Stimulated activated CD4-positive, alpha-beta T cell treated with anti-CD3 and anti-CD28 coated beads, Interleukin-2, amount 100 ng/mL, for 24 hours (primary cell): ENCODE measurements around the gene SAMM50.

Experiments used
- DNase-seq, 2 donors: peaks; one replicate each; pipeline ENCODE4 v3.0.0-alpha.2; 2020

SAMM50 gene

DNA sequence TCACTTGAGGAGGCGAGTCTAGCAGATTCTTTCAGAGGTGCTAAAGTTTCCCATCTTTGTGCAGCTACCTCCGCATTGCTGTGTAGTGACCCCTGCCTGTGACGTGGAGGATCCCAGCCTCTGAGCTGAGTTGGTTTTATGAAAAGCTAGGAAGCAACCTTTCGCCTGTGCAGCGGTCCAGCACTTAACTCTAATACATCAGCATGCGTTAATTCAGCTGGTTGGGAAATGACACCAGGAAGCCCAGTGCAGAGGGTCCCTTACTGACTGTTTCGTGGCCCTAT lies 8.9 kb upstream of the SAMM50 start:
- no peak for DNase-seq

DNA sequence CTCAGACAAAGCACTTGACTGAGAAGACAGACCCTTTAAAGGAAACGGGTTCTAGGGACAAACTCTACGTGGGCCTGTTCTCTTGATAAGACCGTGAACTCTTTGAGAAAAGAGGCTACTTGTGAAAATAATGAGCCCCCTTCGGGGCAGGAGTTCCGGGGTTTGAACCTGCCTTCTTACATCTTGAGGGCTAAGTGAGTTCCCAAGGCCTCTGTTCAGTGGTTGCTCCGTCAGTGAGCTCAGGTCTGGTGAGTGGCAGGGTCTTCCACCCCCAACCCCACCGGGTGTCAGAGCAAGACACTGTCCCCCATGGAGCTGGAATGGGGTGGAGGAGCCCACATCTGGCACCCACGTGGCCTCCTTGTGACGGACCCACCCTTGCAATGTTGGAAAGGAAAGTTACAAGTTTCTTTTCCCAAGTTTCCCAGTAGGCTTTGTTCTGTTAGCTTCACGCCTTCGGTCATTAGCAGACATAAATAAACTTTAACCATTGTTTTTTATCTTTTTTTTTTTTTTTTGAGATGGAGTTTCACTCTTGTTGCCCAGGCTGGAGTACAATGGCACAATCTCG lies 6.3 kb upstream of the SAMM50 start:
- no peak for DNase-seq

DNA sequence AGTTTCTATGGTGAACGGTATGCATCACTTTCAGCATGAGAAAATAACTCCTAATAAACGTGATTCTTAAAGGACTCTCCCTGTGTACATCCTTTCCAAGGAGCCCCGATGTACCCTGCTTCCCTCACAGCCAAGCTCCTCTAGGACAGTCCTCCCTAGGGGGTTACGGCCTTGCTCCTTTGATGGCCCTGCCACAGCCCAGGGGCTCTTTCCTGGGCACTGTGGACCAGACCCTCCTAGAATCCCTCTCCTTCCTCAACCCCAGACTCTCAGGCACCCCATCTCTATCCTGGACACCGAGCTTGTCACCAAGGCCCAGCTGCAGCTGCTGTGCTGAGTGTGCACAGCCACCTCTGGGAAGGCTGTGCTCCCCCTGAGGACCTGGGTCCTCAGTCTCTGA lies 3.9 kb upstream of the SAMM50 start:
- DNase-seq = no peak

- DNase-seq = no peak
Measured at GRCh38 chr22:43951966-43952365, 3.3 kb upstream of the SAMM50 start.

GRCh38 chr22:43953988-43954785 lies 1.1 kb upstream of the SAMM50 start:
- no peak for DNase-seq

DNA sequence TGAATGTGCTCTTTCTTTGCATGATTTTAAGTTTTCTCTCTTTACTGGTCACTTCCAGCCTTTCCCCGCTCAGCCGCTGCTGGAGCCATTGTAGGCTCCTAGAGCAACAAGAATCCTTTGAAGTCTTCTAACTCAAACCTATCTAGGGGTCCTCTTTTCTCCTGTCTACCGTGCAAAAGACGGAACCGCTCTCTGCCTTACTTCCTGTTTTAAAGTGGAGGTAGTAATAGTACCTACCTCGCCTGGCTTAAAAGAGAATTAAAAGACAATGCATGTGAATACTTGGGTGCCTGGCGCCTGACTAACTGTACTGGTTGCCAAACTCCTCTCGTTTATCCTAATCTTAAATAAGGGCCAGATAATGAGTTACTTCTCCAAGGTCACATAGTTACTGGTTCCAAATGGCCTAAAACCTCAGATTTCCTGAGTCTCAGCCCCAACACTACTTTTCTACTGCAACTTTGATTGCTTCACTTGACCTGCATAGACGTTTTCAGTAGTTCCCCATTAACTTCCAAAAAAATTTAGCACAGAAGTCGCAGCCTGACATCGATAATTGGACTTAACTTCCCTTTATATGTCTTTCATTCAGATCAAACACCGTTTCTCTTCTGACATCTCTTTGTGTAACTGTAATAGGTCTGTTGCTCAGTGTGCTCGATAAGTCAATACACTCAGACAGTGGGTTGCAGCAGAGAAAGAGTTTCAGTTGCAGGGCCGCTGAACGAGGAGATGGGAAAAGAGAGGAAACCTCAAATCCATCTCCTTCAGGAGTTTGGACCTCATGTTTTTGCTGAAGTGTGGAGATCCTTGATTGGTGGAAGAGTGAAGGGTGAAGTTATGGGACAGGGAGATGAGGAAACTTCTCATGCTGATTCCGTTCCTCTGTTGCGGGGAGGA lies 891 bp downstream of the SAMM50 start:
- DNase-seq = no peak

GRCh38 chr22:43956805-43957463 lies 1.7 kb downstream of the SAMM50 start:
- DNase-seq = no peak

- DNase-seq = no peak
Measured at GRCh38 chr22:43957871-43958270, 2.6 kb downstream of the SAMM50 start.

- no peak for DNase-seq
Measured at GRCh38 chr22:43964314-43964857, 9.1 kb downstream of the SAMM50 start.

GRCh38 chr22:43967069-43967468 lies 11.8 kb downstream of the SAMM50 start:
- DNase-seq = no peak

DNA sequence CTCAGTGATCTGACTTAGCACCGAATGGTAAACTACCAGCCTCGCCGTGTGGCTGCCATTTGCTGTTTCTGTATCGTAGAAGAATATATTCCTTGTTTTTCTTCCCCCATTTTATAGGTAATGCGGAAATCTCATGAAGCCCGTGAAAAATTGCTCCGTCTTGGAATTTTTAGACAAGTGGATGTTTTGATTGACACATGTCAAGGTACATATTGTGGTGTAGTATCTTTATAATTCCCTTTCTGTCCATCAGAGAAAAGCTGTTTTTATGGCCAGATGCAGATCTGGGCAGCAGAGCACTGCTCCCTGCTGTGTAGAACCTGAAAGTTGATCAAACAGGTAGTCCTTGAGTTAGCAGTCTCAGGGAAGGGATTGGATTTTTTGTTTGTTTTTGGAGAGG lies 13.4 kb downstream of the SAMM50 start:
- no peak for DNase-seq

GRCh38 chr22:43969021-43969878 lies 14.0 kb downstream of the SAMM50 start:
- DNase-seq = no peak

DNA sequence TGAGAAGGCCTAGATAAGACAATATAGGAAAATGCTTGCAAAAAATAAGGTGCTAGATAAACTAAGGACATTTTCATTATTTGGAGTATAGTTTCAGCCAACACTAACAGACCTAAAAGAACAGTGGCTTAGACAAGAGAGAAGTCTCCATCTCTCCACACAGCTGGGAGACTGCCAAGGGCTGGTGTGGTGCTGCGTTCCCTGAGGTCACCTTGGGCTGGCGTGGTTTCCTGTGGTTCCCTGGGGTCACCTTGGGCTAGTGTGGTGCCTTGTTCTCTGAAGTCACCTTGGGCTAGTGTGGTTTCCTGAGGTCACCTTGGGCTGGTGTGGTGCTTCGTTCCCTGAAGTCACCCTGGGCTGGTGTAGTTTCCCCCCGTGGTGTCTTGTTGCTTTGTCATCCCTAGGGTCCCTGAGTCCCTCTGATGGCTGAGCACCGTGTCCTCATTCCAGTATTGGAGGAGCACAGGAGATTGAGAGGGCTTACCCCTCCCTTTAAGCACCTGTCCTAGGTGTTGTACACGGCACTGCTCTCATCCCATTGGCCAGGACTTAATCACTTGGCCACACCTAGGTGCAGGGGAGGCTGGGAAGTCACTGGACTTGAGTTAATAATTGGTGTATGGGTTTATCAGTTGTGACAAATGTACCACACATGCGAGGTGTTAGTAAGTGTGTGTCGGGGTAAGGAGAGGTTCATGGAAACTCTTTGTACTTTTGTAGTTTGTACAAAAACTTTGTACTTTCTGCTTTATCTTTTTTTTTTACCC lies 14.9 kb downstream of the SAMM50 start:
- no peak for DNase-seq

- DNase-seq = no peak
Measured at GRCh38 chr22:43971112-43971511, 15.9 kb downstream of the SAMM50 start.

GRCh38 chr22:43972931-43973462 lies 17.8 kb downstream of the SAMM50 start:
- no peak for DNase-seq

DNA sequence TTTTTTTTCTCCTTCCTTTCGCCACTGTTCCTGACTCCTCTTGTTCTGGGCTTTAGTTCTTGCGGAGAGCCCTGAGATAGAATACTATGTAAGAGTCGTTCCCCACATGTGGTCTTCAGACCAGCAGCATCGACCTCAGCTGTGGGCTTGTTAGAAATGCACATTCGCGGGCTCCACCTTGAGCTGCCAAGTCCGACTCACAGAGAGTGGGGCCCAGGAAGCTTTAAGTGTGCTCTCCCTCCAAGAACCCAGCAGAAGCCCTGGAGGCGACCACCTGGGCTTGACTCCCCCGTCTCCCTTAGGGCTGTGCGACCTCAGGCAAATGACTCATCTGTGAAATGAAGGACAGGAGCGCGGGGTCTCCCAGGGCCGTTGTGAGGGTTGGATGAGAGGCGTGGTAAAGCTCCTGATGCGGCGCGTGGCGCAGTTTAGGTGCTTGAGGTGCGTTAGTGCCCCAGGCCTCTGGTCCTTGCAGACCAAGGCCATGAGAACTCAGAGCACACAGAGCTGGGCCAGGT lies 18.8 kb downstream of the SAMM50 start:
- no peak for DNase-seq

- DNase-seq = no peak
Measured at GRCh38 chr22:43975041-43975440, 19.8 kb downstream of the SAMM50 start.

GRCh38 chr22:43976861-43977795 lies 21.9 kb downstream of the SAMM50 start:
- DNase-seq = no peak

DNA sequence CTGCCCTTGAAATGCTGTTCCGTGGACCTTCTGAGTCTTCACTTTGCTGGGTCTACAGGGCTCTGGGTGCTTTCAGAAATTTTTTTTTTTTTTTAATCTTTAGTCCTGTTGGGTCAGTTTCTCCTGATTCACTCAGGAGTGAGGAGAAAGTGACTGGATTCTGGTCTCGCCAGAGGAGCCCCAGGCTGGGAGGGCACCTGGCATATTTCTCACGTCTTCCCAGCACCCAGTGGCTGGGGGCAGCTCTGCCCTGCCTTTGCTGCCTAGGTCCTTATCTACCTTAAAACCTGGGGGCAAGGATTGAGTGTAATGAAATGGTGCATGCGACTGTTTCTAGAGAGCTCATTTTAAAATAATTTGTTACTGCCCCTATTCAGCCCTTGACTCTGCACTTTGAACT lies 23.3 kb downstream of the SAMM50 start:
- no peak for DNase-seq

- no peak for DNase-seq
Measured at GRCh38 chr22:43980579-43980978, 25.3 kb downstream of the SAMM50 start.
